Endothelial cell of hepatic sinusoid (primary cell): ENCODE measurements around the gene GLMN.

Experiments
- in situ Hi-C: cut with HindIII; loops from 2 replicates; pipeline ENCODE4 v1.10.0; 2017; ENCODE audit warnings: low sequenced_read_pairs

The GLMN gene

DNA sequence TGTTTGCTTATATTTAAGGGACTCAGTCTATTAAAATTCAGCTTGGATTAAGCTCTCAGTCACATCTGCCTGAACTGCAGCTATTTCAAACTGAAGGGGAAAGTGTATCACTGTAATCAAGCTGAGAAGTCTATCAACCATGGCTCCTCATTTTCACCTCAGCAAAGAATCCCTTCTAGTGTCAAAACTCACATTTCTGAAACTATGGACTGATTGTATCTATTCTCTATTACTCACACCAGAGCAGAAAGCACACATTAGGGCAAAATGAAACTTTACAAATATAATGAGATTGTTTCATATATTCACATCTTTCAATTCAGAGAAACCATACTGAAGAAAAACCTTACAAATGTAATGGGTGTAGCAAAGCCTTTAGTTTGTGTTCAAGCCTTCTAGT, 95.7 kb downstream of the GLMN start:
- in situ Hi-C loops, result no loop called here

DNA sequence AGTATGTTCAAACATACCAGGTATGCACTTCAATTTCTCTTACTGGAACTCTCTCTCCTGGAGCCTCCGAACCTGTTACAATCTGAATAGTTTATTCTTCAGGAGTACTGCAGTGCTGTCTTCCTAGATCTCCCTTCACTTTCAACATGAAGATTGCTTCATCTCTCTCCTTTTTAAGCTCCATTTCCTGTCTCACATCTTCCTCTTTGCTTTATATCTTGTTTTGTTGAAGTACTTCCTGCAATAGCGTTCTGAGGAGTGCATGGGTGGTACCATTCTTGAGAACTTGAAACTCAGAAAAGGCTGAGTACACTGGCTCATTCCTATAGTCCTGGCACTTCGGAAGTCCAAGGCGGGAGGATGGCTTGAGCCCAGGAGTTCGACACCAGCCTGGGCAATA, 96.8 kb downstream of the GLMN start:
- in situ Hi-C loops, result no loop called here
